ENCODE results near the gene MAGI2. TPM values are rescaled to one million over a fixed set of nuclear protein-coding genes. Genes with fewer than 3 reads are reported as not detected.

Gene MAGI2
- polyA plus RNA-seq, 3 donors: 0.03 to 0.11 TPM; not detected in 1

GRCh38 chr7:78576236-78576635 lies 877.2 kb downstream of the MAGI2 start:
- H3K9me3 Mint-ChIP-seq: peaks cover 0 to 2% (median 2%) of the 10 kb centered on the region in 7 donors
- intact Hi-C loops (cut with micrococcal nuclease): no loop called here
- Histone ChIP-seq H3K9me3 (replicated peaks in 1 of 2; ENCODE audit: control insufficient read depth in 1 of 2, insufficient read depth in 1 of 2, low read length in 2 of 2) (no peaks in the 10 kb centered on the region), H2AFZ (ENCODE audit: insufficient read depth, low read depth, low read length, poor library complexity, severe bottlenecking) (no peak overlapping the region), H3K4me2 (replicated peaks; ENCODE audit: extremely low read depth, low read length, poor library complexity, severe bottlenecking) (no peak overlapping the region), H3K36me3 (replicated peaks in 1 of 2; ENCODE audit: control insufficient read depth in 1 of 2, insufficient read depth in 2 of 2, low read length in 2 of 2) (no peaks in the 10 kb centered on the region), H4K20me1 (ENCODE audit: insufficient read depth, low read length) (no peaks in the 10 kb centered on the region), H3K79me2 (ENCODE audit: insufficient read depth, low read length) (no peaks in the 10 kb centered on the region), H3K9ac (ENCODE audit: insufficient read depth, low read length, poor library complexity, severe bottlenecking) (no peak overlapping the region), H3K27me3 (ENCODE audit: control insufficient read depth in 2 of 2, insufficient read depth in 2 of 2, low read length in 2 of 2) (no peaks in the 10 kb centered on the region), H3K4me1 (ENCODE audit: control insufficient read depth in 1 of 2, insufficient read depth in 2 of 2, low read length in 2 of 2) (no peaks in the 10 kb centered on the region), H3K4me3 (replicated peaks in 1 of 3; ENCODE audit: low read depth in 2 of 3, low read length in 3 of 3) (no peak overlapping the region), H3K27ac (ENCODE audit: low read depth in 1 of 2, low read length in 2 of 2) (no peak overlapping the region)
- no peak for TF ChIP-seq CTCF (IDR thresholded peaks at IDR 0.05)
- H3K27me3 Mint-ChIP-seq (ENCODE audit: low read depth in 3 of 3): peaks cover 0 to 3% (median 2%) of the 10 kb centered on the region in 3 donors
- no peak overlapping the region for H3K4me3 Mint-ChIP-seq
- no peaks in the 10 kb centered on the region for H3K4me1 Mint-ChIP-seq
- H3K27ac Mint-ChIP-seq: no peak overlapping the region
- no peaks in the 10 kb centered on the region for H3K36me3 Mint-ChIP-seq
- no peak for DNase-seq

DNA sequence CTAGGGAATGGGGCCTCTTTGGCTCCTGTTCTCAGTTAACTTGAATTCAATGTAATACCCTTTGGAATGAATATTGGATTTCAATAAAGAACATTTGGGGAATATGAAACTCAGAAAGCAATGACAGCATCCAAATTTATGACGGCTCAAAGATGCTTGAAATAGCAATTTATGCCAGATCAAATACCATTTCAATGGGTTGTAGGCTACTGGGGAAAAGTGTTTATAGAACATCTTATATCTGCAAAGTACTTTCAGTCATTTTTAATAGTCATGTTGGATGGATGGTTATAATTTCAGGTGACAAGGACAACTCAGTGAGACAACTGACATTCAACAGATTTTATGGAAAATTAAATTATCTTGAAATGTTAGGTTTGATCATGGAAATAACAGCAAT lies 882.2 kb downstream of the MAGI2 start:
- no peak for TF ChIP-seq CTCF (IDR thresholded peaks at IDR 0.05)
- Histone ChIP-seq H3K9me3 (replicated peaks in 1 of 2; ENCODE audit: control insufficient read depth in 1 of 2, insufficient read depth in 1 of 2, low read length in 2 of 2) (no peaks in the 10 kb centered on the region), H3K79me2 (ENCODE audit: insufficient read depth, low read length) (no peaks in the 10 kb centered on the region), H3K27me3 (ENCODE audit: control insufficient read depth in 2 of 2, insufficient read depth in 2 of 2, low read length in 2 of 2) (no peaks in the 10 kb centered on the region), H2AFZ (ENCODE audit: insufficient read depth, low read depth, low read length, poor library complexity, severe bottlenecking) (no peak overlapping the region), H3K4me3 (replicated peaks in 1 of 3; ENCODE audit: low read depth in 2 of 3, low read length in 3 of 3) (no peak overlapping the region), H4K20me1 (ENCODE audit: insufficient read depth, low read length) (no peaks in the 10 kb centered on the region), H3K9ac (ENCODE audit: insufficient read depth, low read length, poor library complexity, severe bottlenecking) (no peak overlapping the region), H3K4me2 (replicated peaks; ENCODE audit: extremely low read depth, low read length, poor library complexity, severe bottlenecking) (no peak overlapping the region), H3K4me1 (ENCODE audit: control insufficient read depth in 1 of 2, insufficient read depth in 2 of 2, low read length in 2 of 2) (no peaks in the 10 kb centered on the region), H3K27ac (ENCODE audit: low read depth in 1 of 2, low read length in 2 of 2) (no peak overlapping the region), H3K36me3 (replicated peaks in 1 of 2; ENCODE audit: control insufficient read depth in 1 of 2, insufficient read depth in 2 of 2, low read length in 2 of 2) (no peaks in the 10 kb centered on the region)
- no CpG with 5 or more reads among the region's 1 CpG for WGBS (ENCODE audit: insufficient coverage)
- no peaks in the 10 kb centered on the region for H3K27me3 Mint-ChIP-seq (ENCODE audit: low read depth in 3 of 3)
- H3K9me3 Mint-ChIP-seq: peaks cover 0 to 3% (median 2%) of the 10 kb centered on the region in 7 donors
- H3K36me3 Mint-ChIP-seq: no peaks in the 10 kb centered on the region
- intact Hi-C loops (cut with micrococcal nuclease): no loop called here
- DNase-seq: no peak
- H3K4me1 Mint-ChIP-seq: no peaks in the 10 kb centered on the region
- no peak overlapping the region for H3K4me3 Mint-ChIP-seq
- no peak overlapping the region for H3K27ac Mint-ChIP-seq

All from CD14-positive monocyte (primary cell).